Gastroesophageal sphincter (tissue), 4 donors: Measurements from ENCODE around the gene SPOP. TPM values are rescaled to one million over a fixed set of nuclear protein-coding genes. Genes with fewer than 3 reads are reported as not detected.

Experiments
- ATAC-seq: fragments of 150-250 bp; one replicate; pipeline ENCODE4 v1.9.1; 2016; ENCODE audit warnings: mild to moderate bottlenecking, moderate library complexity
- H3K27ac ChIP-seq, 4 donors: fragments of 200-600 bp; sonication (generic) in 3 of 4; 1 replicate in 3 of 4; 2 replicates in 1 of 4; pipeline ENCODE4 v1.5.1; 2016 to 2019
- H3K27me3 ChIP-seq: fragments of 200-600 bp; sonication (generic); one replicate; pipeline ENCODE4 v1.5.1; 2019
- H3K36me3 ChIP-seq, 2 donors: fragments of 200-600 bp; sonication (generic); one replicate each; pipeline ENCODE4 v1.5.1; 2019; ENCODE audit warnings: control low read depth in 1 of 2
- H3K4me1 ChIP-seq, 3 donors: fragments of 200-600 bp; sonication (generic); 1 replicate in 2 of 3; 2 replicates in 1 of 3; pipeline ENCODE4 v1.5.1; 2016 to 2019; ENCODE audit warnings: control low read depth in 2 of 3
- H3K4me3 ChIP-seq, 2 donors: fragments of 200-600 bp; sonication (generic); one replicate each; pipeline ENCODE4 v1.5.1; 2019; ENCODE audit warnings: mild to moderate bottlenecking in 1 of 2, moderate library complexity in 1 of 2
- H3K9me3 ChIP-seq, 3 donors: fragments of 200-600 bp; sonication (generic); one replicate each; pipeline ENCODE4 v1.5.1; 2017 to 2019; ENCODE audit warnings: control low read depth in 2 of 3
- EP300 ChIP-seq: sonication (generic); formaldehyde crosslinking; IDR thresholded peaks from one replicate; pipeline ENCODE4 v1.6.1; 2017; ENCODE audit warnings: antibody characterized with exemption, mild to moderate bottlenecking
- POLR2A ChIP-seq, 2 donors: fragments of 450-650 bp; IDR thresholded peaks; one replicate each; pipeline ENCODE4 v1.6.1; 2017; ENCODE audit warnings: antibody characterized with exemption in 2 of 2, mild to moderate bottlenecking in 2 of 2, moderate library complexity in 1 of 2
- POLR2AphosphoS5 ChIP-seq: sonication (generic); formaldehyde crosslinking; IDR thresholded peaks from one replicate; pipeline ENCODE4 v1.6.1; 2017; ENCODE audit warnings: antibody characterized with exemption
- WGBS, 2 donors: methylation state at CpG; one replicate each; pipeline ENCODE4 v1.1.5; 2018; ENCODE audit warnings: low coverage in 1 of 2; 5-methylcytosine and 5-hydroxymethylcytosine counted together
- total RNA-seq, 4 donors: library from RNA; depleted of rRNA; stranded (reverse); fragments of >200 nt; gene quantifications; one replicate each; pipeline ENCODE4 v1.1.0, GENCODE V29; 2016
- TF ChIP-seq, protein P1 (sequence below), 4 experiments: fragments of 200-600 bp in 2 of 4; fragments of 450-650 bp in 2 of 4; sonication (generic) in 1 of 4; IDR thresholded peaks; one replicate each; pipeline ENCODE4 v1.5.1; 2017 to 2019; ENCODE audit warnings: antibody characterized with exemption in 4 of 4, mild to moderate bottlenecking in 2 of 4, moderate library complexity in 2 of 4

SPOP gene
- total RNA-seq, 4 donors from 2014 or later = 159 to 268 (median 176) TPM

- ATAC-seq = peak; percentile 32
- TF ChIP-seq POLR2AphosphoS5 (no peak), POLR2A (IDR thresholded peaks at IDR 0.05) (no peak), EP300 (no peak)
- TF ChIP-seq, protein P1, sequence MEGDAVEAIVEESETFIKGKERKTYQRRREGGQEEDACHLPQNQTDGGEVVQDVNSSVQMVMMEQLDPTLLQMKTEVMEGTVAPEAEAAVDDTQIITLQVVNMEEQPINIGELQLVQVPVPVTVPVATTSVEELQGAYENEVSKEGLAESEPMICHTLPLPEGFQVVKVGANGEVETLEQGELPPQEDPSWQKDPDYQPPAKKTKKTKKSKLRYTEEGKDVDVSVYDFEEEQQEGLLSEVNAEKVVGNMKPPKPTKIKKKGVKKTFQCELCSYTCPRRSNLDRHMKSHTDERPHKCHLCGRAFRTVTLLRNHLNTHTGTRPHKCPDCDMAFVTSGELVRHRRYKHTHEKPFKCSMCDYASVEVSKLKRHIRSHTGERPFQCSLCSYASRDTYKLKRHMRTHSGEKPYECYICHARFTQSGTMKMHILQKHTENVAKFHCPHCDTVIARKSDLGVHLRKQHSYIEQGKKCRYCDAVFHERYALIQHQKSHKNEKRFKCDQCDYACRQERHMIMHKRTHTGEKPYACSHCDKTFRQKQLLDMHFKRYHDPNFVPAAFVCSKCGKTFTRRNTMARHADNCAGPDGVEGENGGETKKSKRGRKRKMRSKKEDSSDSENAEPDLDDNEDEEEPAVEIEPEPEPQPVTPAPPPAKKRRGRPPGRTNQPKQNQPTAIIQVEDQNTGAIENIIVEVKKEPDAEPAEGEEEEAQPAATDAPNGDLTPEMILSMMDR (IDR thresholded peaks at IDR 0.05) = no peak
- no peak overlapping the region for H3K27ac ChIP-seq
- H3K4me1 ChIP-seq = peaks cover 0 to 5% (median 0%) of the 10 kb centered on the region in 3 donors
- H3K27me3 ChIP-seq = no peaks in the 10 kb centered on the region
- peaks cover 0 to 12% of the 10 kb centered on the region in 2 donors for H3K36me3 ChIP-seq
- no peak overlapping the region for H3K4me3 ChIP-seq
- H3K9me3 ChIP-seq = no peaks in the 10 kb centered on the region
- WGBS, 2 donors = 57% methylated on average over 2 of the region's 3 CpGs; no CpG with 5 or more reads in 1 of the 2 donors
Measured at GRCh38 chr17:49585422-49586027, 92.4 kb downstream of the SPOP start.

GRCh38 chr17:49583889-49584288, 94.0 kb downstream of the SPOP start:
- no peaks in the 10 kb centered on the region for H3K9me3 ChIP-seq
- peaks cover 0 to 11% (median 0%) of the 10 kb centered on the region in 3 donors for H3K4me1 ChIP-seq
- WGBS, 2 donors = 83% methylated on average over 2 of the region's 4 CpGs; no CpG with 5 or more reads in 1 of the 2 donors
- no peak for TF ChIP-seq POLR2A (IDR thresholded peaks at IDR 0.05)
- TF ChIP-seq EP300 = no peak
- TF ChIP-seq, protein P1 (IDR thresholded peaks at IDR 0.05) = no peak
- no peak for TF ChIP-seq POLR2AphosphoS5
- peaks cover 0 to 26% of the 10 kb centered on the region in 2 donors for H3K36me3 ChIP-seq
- no peak overlapping the region for H3K4me3 ChIP-seq
- H3K27ac ChIP-seq = no peak overlapping the region
- no peaks in the 10 kb centered on the region for H3K27me3 ChIP-seq
- ATAC-seq = no peak

- Histone ChIP-seq H3K4me1 (peaks cover 0 to 16% (median under 1%) of the 10 kb centered on the region in 3 donors), H3K27ac (no peak overlapping the region), H3K36me3 (peaks cover 0 to 26% of the 10 kb centered on the region in 2 donors), H3K9me3 (no peaks in the 10 kb centered on the region), H3K27me3 (no peaks in the 10 kb centered on the region), H3K4me3 (no peak overlapping the region)
- 87 to 100% methylated on average over 4 to 5 of the region's 5 CpGs for WGBS, 2 donors
- TF ChIP-seq POLR2AphosphoS5 (no peak), EP300 (no peak), POLR2A (IDR thresholded peaks at IDR 0.05) (no peak)
- TF ChIP-seq, protein P1 (IDR thresholded peaks at IDR 0.05) = no peak
- no peak for ATAC-seq
Measured at GRCh38 chr17:49583226-49583625, 94.7 kb downstream of the SPOP start.

- Histone ChIP-seq H3K36me3 (peaks cover 0 to 26% of the 10 kb centered on the region in 2 donors), H3K27me3 (no peaks in the 10 kb centered on the region), H3K9me3 (no peaks in the 10 kb centered on the region), H3K27ac (no peak overlapping the region), H3K4me1 (peaks cover 0 to 21% (median 5%) of the 10 kb centered on the region in 3 donors), H3K4me3 (no peak overlapping the region)
- no peak for ATAC-seq
- WGBS, 2 donors = 81 to 84% methylated on average over 3 to 5 of the region's 8 CpGs
- TF ChIP-seq POLR2AphosphoS5 (no peak), EP300 (no peak), POLR2A (IDR thresholded peaks at IDR 0.05) (no peak)
- TF ChIP-seq, protein P1 (IDR thresholded peaks at IDR 0.05) = no peak
Measured at GRCh38 chr17:49582789-49583188, 95.1 kb downstream of the SPOP start.

- peaks cover 0 to 26% of the 10 kb centered on the region in 2 donors for H3K36me3 ChIP-seq
- H3K27me3 ChIP-seq = no peaks in the 10 kb centered on the region
- H3K4me1 ChIP-seq = peaks cover 0 to 27% (median 10%) of the 10 kb centered on the region in 3 donors
- no peaks in the 10 kb centered on the region for H3K9me3 ChIP-seq
- TF ChIP-seq EP300 (no peak), POLR2AphosphoS5 (no peak), POLR2A (IDR thresholded peaks at IDR 0.05) (no peak)
- TF ChIP-seq, protein P1 (IDR thresholded peaks at IDR 0.05) = no peak
- no peak overlapping the region for H3K4me3 ChIP-seq
- 80 to 82% methylated on average over 1 to 9 of the region's 12 CpGs for WGBS, 2 donors
- no peak overlapping the region for H3K27ac ChIP-seq
- ATAC-seq = no peak
Measured at GRCh38 chr17:49582055-49582722, 95.7 kb downstream of the SPOP start.
